CD14-positive monocyte (primary cell): Measurements from ENCODE around the gene AHNAK2. TPM values are rescaled to one million over a fixed set of nuclear protein-coding genes. Genes with fewer than 3 reads are reported as not detected.
A peak's percentile ranks its signal among the peaks of the same experiment; 100 is the strongest.

Experiments
- DNase-seq, 3 donors: peaks; one replicate each; pipeline ENCODE4 v3.0.0-alpha.2; 2011 to 2022
- H2AFZ ChIP-seq: 2 replicates; pipeline ENCODE4 v1.6.0; 2012; ENCODE audit warnings: mild to moderate bottlenecking, low read depth, low read length, inconsistent platforms; ENCODE audit not compliant: insufficient read depth, poor library complexity, severe bottlenecking
- H3K27ac ChIP-seq, 2 donors: 1 replicate in 1 of 2; 2 replicates in 1 of 2; pipeline ENCODE4 v1.5.1; 2012 to 2013; ENCODE audit warnings: low read length in 2 of 2, control low read depth in 1 of 2, inconsistent platforms in 1 of 2, low read depth in 1 of 2, mild to moderate bottlenecking in 1 of 2
- H3K27me3 ChIP-seq, 2 donors: one replicate each; pipeline versions ENCODE4 v1.6.0 to v1.6.1; 2011 to 2013; ENCODE audit warnings: low read length in 2 of 2; ENCODE audit not compliant: control insufficient read depth in 2 of 2, insufficient read depth in 2 of 2
- H3K36me3 ChIP-seq, 2 donors: replicated peaks in 1 of 2; 1 replicate in 1 of 2; 2 replicates in 1 of 2; pipeline versions ENCODE4 v1.5.1 to v1.6.1; 2012 to 2013; ENCODE audit warnings: low read length in 2 of 2, control low read depth in 1 of 2, inconsistent platforms in 1 of 2, mild to moderate bottlenecking in 1 of 2; ENCODE audit not compliant: insufficient read depth in 2 of 2, control insufficient read depth in 1 of 2
- H3K4me1 ChIP-seq, 2 donors: 1 replicate in 1 of 2; 2 replicates in 1 of 2; pipeline versions ENCODE4 v1.5.1 to v1.6.1; 2012 to 2013; ENCODE audit warnings: low read length in 2 of 2, control low read depth in 1 of 2, inconsistent platforms in 1 of 2, mild to moderate bottlenecking in 1 of 2, moderate library complexity in 1 of 2; ENCODE audit not compliant: insufficient read depth in 2 of 2, control insufficient read depth in 1 of 2
- H3K4me2 ChIP-seq: replicated peaks from 2 replicates; pipeline ENCODE3; 2012; ENCODE audit warnings: low read length, moderate library complexity, mild to moderate bottlenecking; ENCODE audit not compliant: poor library complexity, severe bottlenecking; ENCODE audit errors: extremely low read depth
- H3K4me3 ChIP-seq, 3 experiments: fragments of 200-600 bp in 1 of 3; sonication (generic) in 1 of 3; replicated peaks in 1 of 3; 1 replicate in 2 of 3; 2 replicates in 1 of 3; pipeline ENCODE4 v1.5.1; 2011 to 2013; ENCODE audit warnings: low read length in 3 of 3, mild to moderate bottlenecking in 3 of 3, control low read depth in 2 of 3, low read depth in 2 of 3, inconsistent platforms in 1 of 3, moderate library complexity in 1 of 3
- H3K79me2 ChIP-seq: 2 replicates; pipeline ENCODE4 v1.6.0; 2012; ENCODE audit warnings: mild to moderate bottlenecking, control low read depth, inconsistent platforms, low read length, moderate library complexity; ENCODE audit not compliant: insufficient read depth
- H3K9ac ChIP-seq: 2 replicates; pipeline ENCODE4 v1.6.0; 2017; ENCODE audit warnings: low read length, mild to moderate bottlenecking; ENCODE audit not compliant: insufficient read depth, poor library complexity, severe bottlenecking
- H3K9me3 ChIP-seq, 2 donors: replicated peaks in 1 of 2; 1 replicate in 1 of 2; 2 replicates in 1 of 2; pipeline versions ENCODE4 v1.5.1 to v1.6.1; 2012 to 2013; ENCODE audit warnings: low read length in 2 of 2, control low read depth in 1 of 2; ENCODE audit not compliant: control insufficient read depth in 1 of 2, insufficient read depth in 1 of 2
- H4K20me1 ChIP-seq: 2 replicates; pipeline ENCODE4 v1.6.0; 2012; ENCODE audit warnings: mild to moderate bottlenecking, low read length, control low read depth, moderate library complexity; ENCODE audit not compliant: insufficient read depth
- H3K27ac Mint-ChIP-seq, 7 donors: one replicate each; pipeline ENCODE4 v1.8.0; 2020; ENCODE audit warnings: mild to moderate bottlenecking in 7 of 7, mixed read lengths in 7 of 7, moderate library complexity in 6 of 7, inconsistent platforms in 2 of 7
- H3K27me3 Mint-ChIP-seq, 3 donors: one replicate each; pipeline ENCODE4 v1.8.0; 2021 to 2022; ENCODE audit warnings: low read depth in 3 of 3, mild to moderate bottlenecking in 3 of 3, mixed read lengths in 3 of 3, moderate library complexity in 3 of 3, inconsistent platforms in 1 of 3
- H3K36me3 Mint-ChIP-seq, 2 donors: one replicate each; pipeline ENCODE4 v1.8.0; 2020; ENCODE audit warnings: mixed read lengths in 2 of 2, inconsistent platforms in 1 of 2, mild to moderate bottlenecking in 1 of 2
- H3K4me1 Mint-ChIP-seq: one replicate; pipeline ENCODE4 v1.8.0; 2020; ENCODE audit warnings: mild to moderate bottlenecking, mixed read lengths
- H3K4me3 Mint-ChIP-seq, 2 donors: one replicate each; pipeline ENCODE4 v1.8.0; 2020; ENCODE audit warnings: mild to moderate bottlenecking in 2 of 2, mixed read lengths in 2 of 2, moderate library complexity in 1 of 2
- H3K9me3 Mint-ChIP-seq, 7 donors: one replicate each; pipeline ENCODE4 v1.8.0; 2020 to 2022; ENCODE audit warnings: mixed read lengths in 7 of 7, mild to moderate bottlenecking in 6 of 7, moderate library complexity in 6 of 7, inconsistent platforms in 2 of 7
- WGBS: methylation state at CpG from one replicate; pipeline ENCODE4 v1.1.5; 2013; ENCODE audit warnings: missing lambda C conversion rate; ENCODE audit not compliant: insufficient coverage; 5-methylcytosine and 5-hydroxymethylcytosine counted together
- intact Hi-C, 2 donors: fragments of 100-400 bp; cut with micrococcal nuclease; formaldehyde crosslinking; loops; one replicate each; pipeline versions ENCODE4 v1.15.0 to v1.15.1; 2023
- polyA plus RNA-seq, 3 donors: library from polyadenylated mRNA; depleted of rRNA in 1 of 3; unstranded in 2 of 3; stranded (reverse) in 1 of 3; fragments of 300-500 nt in 2 of 3; fragments of >200 nt in 1 of 3; fragmentation: Illumina TruSeq in 2 of 3; gene quantifications; 1 replicate in 2 of 3; 2 replicates in 1 of 3; pipeline ENCODE4 v1.2.3, GENCODE V29; 2012 to 2021
- TF ChIP-seq, protein P1 (sequence below): fragments of 200-600 bp; IDR thresholded peaks from one replicate; pipeline ENCODE4 v1.8.0; 2022; ENCODE audit warnings: antibody characterized with exemption, mild to moderate bottlenecking

The AHNAK2 gene
- polyA plus RNA-seq, 3 donors, result 0.01 TPM; not detected in 2

DNA sequence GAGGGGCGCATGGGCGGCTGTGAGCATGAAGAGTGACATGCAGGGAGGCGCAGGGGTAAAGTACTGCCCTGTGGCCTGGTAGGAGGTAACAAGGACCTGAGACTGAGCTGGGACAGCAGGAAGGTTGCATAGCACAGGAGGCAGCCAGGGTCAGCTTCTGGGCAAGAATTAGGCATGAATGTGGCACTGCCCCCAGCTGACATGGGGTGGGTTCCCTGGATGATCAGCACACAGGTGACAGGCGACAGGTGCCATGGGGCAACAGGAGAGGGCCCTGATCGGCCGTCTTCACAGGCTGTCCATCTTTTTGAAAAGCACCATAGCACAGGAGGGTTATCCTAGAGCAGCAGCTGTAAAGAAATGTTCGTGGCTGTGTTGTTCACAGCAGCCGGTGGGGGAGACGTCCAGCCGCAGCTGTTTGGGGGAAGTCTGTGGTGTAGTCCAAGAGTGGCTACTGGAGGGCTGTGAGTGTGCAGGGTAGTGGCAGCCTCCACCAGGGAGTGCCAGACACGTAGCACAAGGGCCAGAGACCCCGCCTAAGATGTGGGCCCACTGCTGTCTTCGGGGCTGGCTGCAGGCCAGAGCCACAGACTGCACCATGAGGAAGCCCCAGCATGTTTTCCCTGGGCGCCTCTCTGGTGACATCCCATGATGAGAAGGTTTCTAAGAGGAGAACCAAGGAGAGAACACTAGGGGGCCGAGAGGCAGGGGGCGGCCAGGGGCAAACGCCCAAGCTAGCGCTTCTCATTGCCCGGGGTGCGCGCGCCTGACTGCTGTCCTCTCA lies 15.8 kb upstream of the AHNAK2 start:
- Histone ChIP-seq H4K20me1 (no peaks in the 10 kb centered on the region), H3K4me2 (no peak overlapping the region), H3K9me3 (no peaks in the 10 kb centered on the region), H3K79me2 (no peaks in the 10 kb centered on the region), H3K27me3 (no peaks in the 10 kb centered on the region), H2AFZ (no peak overlapping the region), H3K9ac (no peak overlapping the region), H3K36me3 (no peaks in the 10 kb centered on the region), H3K4me1 (no peaks in the 10 kb centered on the region), H3K4me3 (no peak overlapping the region), H3K27ac (no peak overlapping the region)
- DNase-seq, result no peak
- H3K27me3 Mint-ChIP-seq, result peaks cover 0 to 5% (median 3%) of the 10 kb centered on the region in 3 donors
- H3K27ac Mint-ChIP-seq, result peak overlapping the region in 1 of 7 donors; percentile 58
- no peaks in the 10 kb centered on the region for H3K4me1 Mint-ChIP-seq
- 64% methylated on average over 21 of the region's 22 CpGs for WGBS
- TF ChIP-seq, protein P1, sequence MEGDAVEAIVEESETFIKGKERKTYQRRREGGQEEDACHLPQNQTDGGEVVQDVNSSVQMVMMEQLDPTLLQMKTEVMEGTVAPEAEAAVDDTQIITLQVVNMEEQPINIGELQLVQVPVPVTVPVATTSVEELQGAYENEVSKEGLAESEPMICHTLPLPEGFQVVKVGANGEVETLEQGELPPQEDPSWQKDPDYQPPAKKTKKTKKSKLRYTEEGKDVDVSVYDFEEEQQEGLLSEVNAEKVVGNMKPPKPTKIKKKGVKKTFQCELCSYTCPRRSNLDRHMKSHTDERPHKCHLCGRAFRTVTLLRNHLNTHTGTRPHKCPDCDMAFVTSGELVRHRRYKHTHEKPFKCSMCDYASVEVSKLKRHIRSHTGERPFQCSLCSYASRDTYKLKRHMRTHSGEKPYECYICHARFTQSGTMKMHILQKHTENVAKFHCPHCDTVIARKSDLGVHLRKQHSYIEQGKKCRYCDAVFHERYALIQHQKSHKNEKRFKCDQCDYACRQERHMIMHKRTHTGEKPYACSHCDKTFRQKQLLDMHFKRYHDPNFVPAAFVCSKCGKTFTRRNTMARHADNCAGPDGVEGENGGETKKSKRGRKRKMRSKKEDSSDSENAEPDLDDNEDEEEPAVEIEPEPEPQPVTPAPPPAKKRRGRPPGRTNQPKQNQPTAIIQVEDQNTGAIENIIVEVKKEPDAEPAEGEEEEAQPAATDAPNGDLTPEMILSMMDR, result no peak
- no peak overlapping the region for H3K4me3 Mint-ChIP-seq
- intact Hi-C loops, result no loop called here
- H3K9me3 Mint-ChIP-seq, result peaks cover 0 to 4% (median 3%) of the 10 kb centered on the region in 7 donors
- no peaks in the 10 kb centered on the region for H3K36me3 Mint-ChIP-seq

DNA sequence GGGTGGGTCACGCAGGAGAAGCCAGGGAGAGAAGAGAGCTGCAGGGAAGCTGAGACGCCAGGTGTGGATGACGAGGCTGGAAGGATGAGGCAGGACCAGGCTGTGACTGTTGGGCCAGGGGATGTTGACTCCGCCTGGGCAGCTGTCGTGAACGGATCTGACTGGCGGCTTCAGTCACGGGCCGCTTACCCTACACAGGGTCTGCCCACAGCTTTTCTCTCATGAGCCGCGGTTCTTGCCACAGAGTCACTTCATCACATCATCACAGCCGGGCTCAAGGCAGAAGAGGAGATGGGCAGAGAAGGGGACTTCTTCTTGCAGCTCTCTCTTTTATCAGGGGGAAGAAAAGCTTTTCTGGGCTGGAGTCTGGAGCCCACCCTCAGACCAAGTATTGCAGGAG lies 15.1 kb upstream of the AHNAK2 start:
- peak overlapping the region in 1 of 7 donors; percentile 54 for H3K27ac Mint-ChIP-seq

More for the DNA sequence above, 15.1 kb upstream of the AHNAK2 start:
- Histone ChIP-seq H3K36me3 (no peaks in the 10 kb centered on the region), H3K9me3 (no peaks in the 10 kb centered on the region), H3K4me2 (no peak overlapping the region), H3K27me3 (no peaks in the 10 kb centered on the region), H3K79me2 (no peaks in the 10 kb centered on the region), H3K27ac (no peak overlapping the region), H3K4me1 (no peaks in the 10 kb centered on the region), H3K4me3 (no peak overlapping the region), H2AFZ (no peak overlapping the region), H3K9ac (no peak overlapping the region), H4K20me1 (no peaks in the 10 kb centered on the region)
- H3K9me3 Mint-ChIP-seq, result peaks cover 0 to 4% (median 3%) of the 10 kb centered on the region in 7 donors
- intact Hi-C loops, result no loop called here
- H3K4me1 Mint-ChIP-seq, result no peaks in the 10 kb centered on the region
- TF ChIP-seq, protein P1, result no peak
- DNase-seq, result no peak
- 89% methylated on average over 7 of the region's 12 CpGs for WGBS
- peaks cover 0 to 6% (median 3%) of the 10 kb centered on the region in 3 donors for H3K27me3 Mint-ChIP-seq
- no peaks in the 10 kb centered on the region for H3K36me3 Mint-ChIP-seq
- H3K4me3 Mint-ChIP-seq, result no peak overlapping the region
